Pancreas (tissue), 10 donors: ENCODE data around the gene WWOX. TPM values are rescaled to one million over a fixed set of nuclear protein-coding genes. Genes with fewer than 3 reads are reported as not detected.
"Not testable (repeated sequence)": the region's sequence is repeated elsewhere in the genome, so short reads cannot be mapped to it uniquely, and the experiment has no call there.

Source experiments
- ATAC-seq, 4 donors: fragments of 200-7000 bp; cut with Tn5 transposase; one replicate each; pipeline versions ENCODE4 v1.8.0 to v1.9.1; 2020; ENCODE audit warnings: mild to moderate bottlenecking in 4 of 4, moderate library complexity in 4 of 4
- DNase-seq, 6 donors: peaks; one replicate each; pipeline ENCODE4 v3.0.0-alpha.2; 2020
- FAIRE-seq: peaks from 2 replicates; lab custom pipeline; 2012; peaks lifted over from hg19 to GRCh38; lab: Jason Lieb, UNC
- H3K27ac ChIP-seq, 4 donors: fragments of 200-600 bp; sonication (generic); 1 replicate in 3 of 4; 2 replicates in 1 of 4; pipeline versions ENCODE4 v1.5.0 to v1.8.0; 2020
- H3K27me3 ChIP-seq, 4 donors: fragments of 200-600 bp; one replicate each; pipeline ENCODE4 v1.8.0; 2021
- H3K36me3 ChIP-seq, 3 donors: fragments of 200-600 bp; sonication (generic) in 1 of 3; one replicate each; pipeline versions ENCODE4 v1.5.0 to v1.8.0; 2020 to 2021
- H3K4me1 ChIP-seq, 3 donors: fragments of 200-600 bp; one replicate each; pipeline ENCODE4 v1.8.0; 2021
- H3K4me3 ChIP-seq, 4 donors: fragments of 200-600 bp; sonication (generic) in 2 of 4; one replicate each; pipeline versions ENCODE4 v1.5.0 to v1.8.0; 2020 to 2021
- H3K9me3 ChIP-seq, 4 donors: fragments of 200-600 bp; one replicate each; pipeline ENCODE4 v1.8.0; 2021
- WGBS, 2 donors: extraction: QIAGEN DNeasy Blood & Tissue Kit; methylation state at CpG; one replicate each; pipeline ENCODE4 v1.1.7; 2013; 5-methylcytosine and 5-hydroxymethylcytosine counted together
- intact Hi-C, 3 donors: fragments of 100-400 bp; cut with DNase I; formaldehyde crosslinking; loops; one replicate each; pipeline versions ENCODE4 v1.11.1 to v1.14.2; 2022
- polyA plus RNA-seq, 2 donors: library from polyadenylated mRNA; stranded (reverse); fragments of 200-250 nt; gene quantifications; one replicate each; pipeline ENCODE4 v1.2.3, GENCODE V29; 2013
- total RNA-seq, 6 donors: library from RNA; stranded (reverse); fragmentation: NEBNext Ultra II Directional in 4 of 6; extraction: Animal tissue kit (Norgen Biotek cat#: 25700) in 4 of 6; gene quantifications; one replicate each; pipeline versions ENCODE4 v1.2.1 to v1.2.4, GENCODE V29; 2021 to 2023
- TF ChIP-seq, protein P1 (sequence below), 4 donors: fragments of 200-600 bp; sonication (generic) in 3 of 4; IDR thresholded peaks; one replicate each; pipeline versions ENCODE4 v1.5.0 to v1.8.0; 2021; ENCODE audit warnings: antibody characterized with exemption in 4 of 4
- donor health status: healthy with polysubstance abuse.
- donor health status: DM: no; HTN: no; CAD: no; lungs with moderate emphysema.
- donor health status: DM: no; HTN: no; CAD: no.
- donor health status: control.
- donor health status: control.
- donor health status: Bipolar disorder and iron deficiency.
- donor health status: DM: yes; HTN: yes; CAD: no.
- donor health status: DM: no; HTN: no; CAD: no.
- donor health status: DM: no; HTN: no; CAD: no.
- donor health status: DM: yes; HTN: yes; CAD: no.

Gene WWOX
- total and polyA plus RNA-seq, 8 donors, result 6.8 to 14.4 (median 10.8) TPM

GRCh38 chr16:78690510-78690909 is 591.1 kb downstream of the WWOX start:
- H3K4me1 ChIP-seq, result no peaks in the 10 kb centered on the region
- H3K9me3 ChIP-seq, result no peaks in the 10 kb centered on the region
- no peaks in the 10 kb centered on the region for H3K27me3 ChIP-seq
- DNase-seq (no peak), FAIRE-seq (no peak), ATAC-seq (no peak)
- 93 to 94% methylated on average over 4 of the region's 4 CpGs for WGBS, 2 donors
- intact Hi-C loops, result no loop called here
- TF ChIP-seq, protein P1, sequence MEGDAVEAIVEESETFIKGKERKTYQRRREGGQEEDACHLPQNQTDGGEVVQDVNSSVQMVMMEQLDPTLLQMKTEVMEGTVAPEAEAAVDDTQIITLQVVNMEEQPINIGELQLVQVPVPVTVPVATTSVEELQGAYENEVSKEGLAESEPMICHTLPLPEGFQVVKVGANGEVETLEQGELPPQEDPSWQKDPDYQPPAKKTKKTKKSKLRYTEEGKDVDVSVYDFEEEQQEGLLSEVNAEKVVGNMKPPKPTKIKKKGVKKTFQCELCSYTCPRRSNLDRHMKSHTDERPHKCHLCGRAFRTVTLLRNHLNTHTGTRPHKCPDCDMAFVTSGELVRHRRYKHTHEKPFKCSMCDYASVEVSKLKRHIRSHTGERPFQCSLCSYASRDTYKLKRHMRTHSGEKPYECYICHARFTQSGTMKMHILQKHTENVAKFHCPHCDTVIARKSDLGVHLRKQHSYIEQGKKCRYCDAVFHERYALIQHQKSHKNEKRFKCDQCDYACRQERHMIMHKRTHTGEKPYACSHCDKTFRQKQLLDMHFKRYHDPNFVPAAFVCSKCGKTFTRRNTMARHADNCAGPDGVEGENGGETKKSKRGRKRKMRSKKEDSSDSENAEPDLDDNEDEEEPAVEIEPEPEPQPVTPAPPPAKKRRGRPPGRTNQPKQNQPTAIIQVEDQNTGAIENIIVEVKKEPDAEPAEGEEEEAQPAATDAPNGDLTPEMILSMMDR (IDR thresholded peaks at IDR 0.05), result no peak
- H3K27ac ChIP-seq, result no peak overlapping the region
- H3K4me3 ChIP-seq, result no peak overlapping the region
- H3K36me3 ChIP-seq, result no peaks in the 10 kb centered on the region

GRCh38 chr16:78691746-78692145 is 592.3 kb downstream of the WWOX start:
- H3K27ac ChIP-seq, H3K9me3 ChIP-seq, H3K27me3 ChIP-seq, intact Hi-C loops, DNase-seq, FAIRE-seq, ATAC-seq, H3K4me1 ChIP-seq, H3K4me3 ChIP-seq, H3K36me3 ChIP-seq: not testable (repeated sequence)
- WGBS, 2 donors, result 77 to 89% methylated on average over 3 of the region's 3 CpGs

GRCh38 chr16:78693496-78693895 is 594.0 kb downstream of the WWOX start:
- ATAC-seq (no peak), DNase-seq (no peak), FAIRE-seq (no peak)
- H3K27me3 ChIP-seq, result no peaks in the 10 kb centered on the region
- no peak overlapping the region for H3K4me3 ChIP-seq
- TF ChIP-seq, protein P1 (IDR thresholded peaks at IDR 0.05), result no peak
- H3K27ac ChIP-seq, result no peak overlapping the region
- H3K9me3 ChIP-seq, result no peaks in the 10 kb centered on the region
- no peaks in the 10 kb centered on the region for H3K4me1 ChIP-seq
- H3K36me3 ChIP-seq, result no peaks in the 10 kb centered on the region
- intact Hi-C loops, result no loop called here
- 88 to 92% methylated on average over 5 of the region's 5 CpGs for WGBS, 2 donors

- intact Hi-C loops, result no loop called here
- Histone ChIP-seq H3K4me3 (no peak overlapping the region), H3K4me1 (no peaks in the 10 kb centered on the region), H3K27ac (no peak overlapping the region), H3K27me3 (no peaks in the 10 kb centered on the region), H3K9me3 (no peaks in the 10 kb centered on the region), H3K36me3 (no peaks in the 10 kb centered on the region)
- FAIRE-seq (no peak), DNase-seq (no peak), ATAC-seq (no peak)
- 87 to 89% methylated on average over 3 of the region's 3 CpGs for WGBS, 2 donors
- TF ChIP-seq, protein P1 (IDR thresholded peaks at IDR 0.05), result no peak
Observed at GRCh38 chr16:78694414-78694813, 595.0 kb downstream of the WWOX start.

DNA sequence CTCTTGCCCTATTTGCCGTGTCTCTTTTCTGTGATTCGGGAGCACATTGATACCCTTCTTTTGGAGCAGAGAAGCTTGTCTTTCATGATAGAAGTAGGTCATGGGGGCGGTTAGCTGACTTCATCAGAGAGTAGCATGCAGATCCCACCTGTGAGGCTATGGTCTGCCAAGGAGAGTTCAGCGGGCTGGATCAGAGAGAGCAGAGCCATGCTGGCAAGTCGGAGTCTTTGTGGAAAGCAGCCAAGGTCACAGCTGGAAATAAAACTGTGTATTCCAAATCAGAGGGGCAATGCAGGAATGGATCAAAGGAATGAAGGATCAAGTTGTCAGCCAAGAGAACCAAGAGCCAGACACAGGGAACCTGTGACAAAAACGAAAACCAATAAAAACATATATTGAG is 595.9 kb downstream of the WWOX start:
- Histone ChIP-seq H3K27ac (no peak overlapping the region), H3K36me3 (no peaks in the 10 kb centered on the region), H3K4me3 (no peak overlapping the region), H3K9me3 (no peaks in the 10 kb centered on the region), H3K4me1 (no peaks in the 10 kb centered on the region), H3K27me3 (no peaks in the 10 kb centered on the region)
- no peak for FAIRE-seq
- TF ChIP-seq, protein P1 (IDR thresholded peaks at IDR 0.05), result no peak
- peak in 3 of 4 donors; percentile 58 to 76 (median 66) for ATAC-seq
- intact Hi-C loops, result no loop called here
- peak in 4 of 6 donors; percentile 20 to 42 (median 32) for DNase-seq
- 30 to 37% methylated on average over 6 of the region's 6 CpGs for WGBS, 2 donors
